ENCODE results near the gene LIN7A. TPM values are rescaled to one million over a fixed set of nuclear protein-coding genes. Genes with fewer than 3 reads are reported as not detected.
A peak's percentile ranks its signal among the peaks of the same experiment; 100 is the strongest.

The LIN7A gene
- total RNA-seq, 4 donors from 2014 or later, result 10.2 to 31.2 (median 16.5) TPM

DNA sequence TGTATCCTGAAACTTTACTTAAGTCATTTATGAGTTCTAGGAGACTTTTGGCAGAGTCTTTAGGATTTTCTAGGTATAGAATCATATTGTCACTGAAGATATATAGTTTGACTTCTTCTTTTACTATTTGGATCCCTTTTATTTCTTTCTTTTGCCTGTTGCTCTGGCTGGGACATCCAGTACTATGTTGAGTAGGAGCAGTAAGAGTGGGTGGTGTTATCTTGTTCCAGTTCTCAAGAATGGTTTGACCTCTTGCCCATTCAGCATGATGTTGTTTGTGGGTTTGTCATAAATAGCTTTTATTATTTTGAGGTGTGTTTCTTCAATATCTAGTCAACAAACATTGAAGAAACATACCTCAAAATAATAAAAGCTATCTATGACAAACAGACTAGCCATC lies 35.0 kb downstream of the LIN7A start:
- Histone ChIP-seq H3K27ac (no peak overlapping the region), H3K4me3 (no peak overlapping the region), H3K27me3 (no peaks in the 10 kb centered on the region), H3K9me3 (no peaks in the 10 kb centered on the region), H3K4me1 (no peaks in the 10 kb centered on the region), H3K36me3 (no peaks in the 10 kb centered on the region)
- intact Hi-C loops (cut with DNase I; ENCODE audit: low total_unique reads), result no loop called here
- TF ChIP-seq POLR2A (IDR thresholded peaks at IDR 0.05) (no peak), CTCF (IDR thresholded peaks at IDR 0.05) (no peak)
- DNase-seq, result no peak

- no peak for TF ChIP-seq CTCF (IDR thresholded peaks at IDR 0.05)
- no peak for TF ChIP-seq POLR2A (IDR thresholded peaks at IDR 0.05)
- intact Hi-C loops (cut with DNase I; ENCODE audit: low total_unique reads), result no loop called here
- Histone ChIP-seq H3K4me3 (no peak overlapping the region), H3K36me3 (no peaks in the 10 kb centered on the region), H3K4me1 (no peaks in the 10 kb centered on the region), H3K27ac (no peak overlapping the region), H3K27me3 (no peaks in the 10 kb centered on the region), H3K9me3 (no peaks in the 10 kb centered on the region)
- no peak for DNase-seq
Measured at GRCh38 chr12:80901661-80902060, 36.1 kb downstream of the LIN7A start.

DNA sequence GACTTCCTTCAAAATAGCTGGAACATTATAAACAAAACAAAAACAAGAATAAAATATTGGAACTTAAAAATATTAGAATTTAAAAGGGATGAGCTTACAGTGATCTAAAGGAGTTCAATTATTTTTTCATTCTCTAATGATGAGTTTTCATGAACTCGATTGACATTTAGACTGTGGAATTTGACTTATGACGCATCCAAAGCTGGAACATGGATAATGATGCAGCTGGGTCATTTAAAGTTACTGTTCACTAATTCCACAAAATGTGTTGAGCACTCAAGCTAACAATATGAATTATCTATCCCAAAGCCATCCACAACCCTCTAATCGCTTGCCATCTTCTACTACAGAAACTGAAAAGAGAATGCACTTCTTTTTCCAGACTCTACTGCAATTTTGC lies 42.5 kb downstream of the LIN7A start:
- no peak for TF ChIP-seq POLR2A (IDR thresholded peaks at IDR 0.05)
- TF ChIP-seq CTCF (IDR thresholded peaks at IDR 0.05), result no peak
- Histone ChIP-seq H3K4me1 (no peaks in the 10 kb centered on the region), H3K27ac (peak overlapping the region; percentile 40 to 66), H3K36me3 (no peaks in the 10 kb centered on the region), H3K9me3 (no peaks in the 10 kb centered on the region), H3K4me3 (no peak overlapping the region), H3K27me3 (no peaks in the 10 kb centered on the region)
- intact Hi-C loops (cut with DNase I; ENCODE audit: low total_unique reads), result no loop called here
- DNase-seq, result no peak

DNA sequence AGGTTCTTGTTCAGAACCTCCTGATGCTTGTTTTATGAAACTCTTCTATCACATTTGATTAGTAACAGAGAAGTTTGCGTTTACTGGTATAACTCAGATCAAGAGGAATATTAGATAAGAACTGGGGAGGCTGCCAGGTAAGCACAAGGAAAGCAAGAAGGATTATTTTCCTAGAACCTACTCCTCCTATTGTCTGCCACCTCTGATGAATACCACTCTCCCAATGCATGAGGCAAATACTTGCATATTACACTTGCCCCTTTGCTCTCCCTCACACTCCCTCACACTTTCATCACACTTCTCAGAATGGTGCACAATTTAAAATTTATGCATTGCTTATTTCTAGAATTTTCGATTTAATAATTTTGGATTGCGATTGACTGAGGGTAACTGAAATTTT lies 43.6 kb downstream of the LIN7A start:
- TF ChIP-seq POLR2A (IDR thresholded peaks at IDR 0.05), result no peak
- TF ChIP-seq CTCF (IDR thresholded peaks at IDR 0.05), result no peak
- peak in 1 of 2 donors; percentile 27 for DNase-seq
- H3K4me3 ChIP-seq, result no peak overlapping the region
- intact Hi-C loops (cut with DNase I; ENCODE audit: low total_unique reads), result no loop called here
- H3K9me3 ChIP-seq, result no peaks in the 10 kb centered on the region
- H3K27me3 ChIP-seq, result no peaks in the 10 kb centered on the region
- no peaks in the 10 kb centered on the region for H3K36me3 ChIP-seq
- no peaks in the 10 kb centered on the region for H3K4me1 ChIP-seq
- peak overlapping the region; percentile 40 to 66 for H3K27ac ChIP-seq

GRCh38 chr12:80892597-80893445 lies 44.9 kb downstream of the LIN7A start:
- Histone ChIP-seq H3K4me1 (no peaks in the 10 kb centered on the region), H3K4me3 (no peak overlapping the region), H3K27me3 (no peaks in the 10 kb centered on the region), H3K36me3 (no peaks in the 10 kb centered on the region), H3K27ac (no peak overlapping the region), H3K9me3 (no peaks in the 10 kb centered on the region)
- intact Hi-C loops (cut with DNase I; ENCODE audit: low total_unique reads), result no loop called here
- TF ChIP-seq CTCF (IDR thresholded peaks at IDR 0.05) (no peak), POLR2A (IDR thresholded peaks at IDR 0.05) (no peak)
- DNase-seq, result no peak

All from uterus (tissue), 4 donors.